ENCODE results near the gene TRAM2. TPM values are rescaled to one million over a fixed set of nuclear protein-coding genes. Genes with fewer than 3 reads are reported as not detected.

The TRAM2 gene
- total RNA-seq, 1 donor from 2014 or later, result 22.1 TPM

GRCh38 chr6:52537001-52537753 is 39.7 kb downstream of the TRAM2 start:
- peaks cover 22% of the 10 kb centered on the region for H3K4me1 Mint-ChIP-seq
- H3K27me3 Mint-ChIP-seq (ENCODE audit: low read depth), result no peaks in the 10 kb centered on the region
- no peaks in the 10 kb centered on the region for H3K9me3 Mint-ChIP-seq
- no peak for DNase-seq (ENCODE audit: low spot score in 2 of 2, unreplicated experiment in 2 of 2)
- H3K4me3 Mint-ChIP-seq, result no peak overlapping the region
- peaks cover 8% of the 10 kb centered on the region for H3K36me3 Mint-ChIP-seq
- H3K27ac Mint-ChIP-seq, result no peak overlapping the region
- no peak for TF ChIP-seq CTCF (IDR thresholded peaks at IDR 0.05; ENCODE audit: unreplicated experiment)

GRCh38 chr6:52536424-52536916 is 40.4 kb downstream of the TRAM2 start:
- no peak for TF ChIP-seq CTCF (IDR thresholded peaks at IDR 0.05; ENCODE audit: unreplicated experiment)

GRCh38 chr6:52535711-52536423 is 41.0 kb downstream of the TRAM2 start:
- TF ChIP-seq CTCF (IDR thresholded peaks at IDR 0.05; ENCODE audit: unreplicated experiment), result no peak
- no peak for DNase-seq (ENCODE audit: low spot score in 2 of 2, unreplicated experiment in 2 of 2)
- no peaks in the 10 kb centered on the region for H3K9me3 Mint-ChIP-seq
- H3K36me3 Mint-ChIP-seq, result peaks cover 8% of the 10 kb centered on the region
- no peak overlapping the region for H3K4me3 Mint-ChIP-seq
- no peaks in the 10 kb centered on the region for H3K27me3 Mint-ChIP-seq (ENCODE audit: low read depth)
- H3K27ac Mint-ChIP-seq, result no peak overlapping the region
- H3K4me1 Mint-ChIP-seq, result peaks cover 22% of the 10 kb centered on the region

More at GRCh38 chr6:52536424-52536916, 40.4 kb downstream of the TRAM2 start:
- Mint-ChIP-seq H3K27ac (no peak overlapping the region), H3K36me3 (peaks cover 8% of the 10 kb centered on the region), H3K27me3 (ENCODE audit: low read depth) (no peaks in the 10 kb centered on the region), H3K4me1 (peaks cover 22% of the 10 kb centered on the region), H3K4me3 (no peak overlapping the region), H3K9me3 (no peaks in the 10 kb centered on the region)
- DNase-seq (ENCODE audit: low spot score in 2 of 2, unreplicated experiment in 2 of 2), result no peak

GRCh38 chr6:52534966-52535390 is 41.9 kb downstream of the TRAM2 start:
- no peak overlapping the region for H3K27ac Mint-ChIP-seq
- H3K36me3 Mint-ChIP-seq, result peaks cover 8% of the 10 kb centered on the region
- no peak overlapping the region for H3K4me3 Mint-ChIP-seq
- H3K27me3 Mint-ChIP-seq (ENCODE audit: low read depth), result no peaks in the 10 kb centered on the region
- no peak for TF ChIP-seq CTCF (IDR thresholded peaks at IDR 0.05; ENCODE audit: unreplicated experiment)
- no peak for DNase-seq (ENCODE audit: low spot score in 2 of 2, unreplicated experiment in 2 of 2)
- H3K9me3 Mint-ChIP-seq, result no peaks in the 10 kb centered on the region
- H3K4me1 Mint-ChIP-seq, result peaks cover 15% of the 10 kb centered on the region

- H3K4me1 Mint-ChIP-seq, result peaks cover 10% of the 10 kb centered on the region
- no peaks in the 10 kb centered on the region for H3K9me3 Mint-ChIP-seq
- DNase-seq (ENCODE audit: low spot score in 2 of 2, unreplicated experiment in 2 of 2), result no peak
- peaks cover 8% of the 10 kb centered on the region for H3K36me3 Mint-ChIP-seq
- no peaks in the 10 kb centered on the region for H3K27me3 Mint-ChIP-seq (ENCODE audit: low read depth)
- no peak overlapping the region for H3K4me3 Mint-ChIP-seq
- H3K27ac Mint-ChIP-seq, result no peak overlapping the region
- TF ChIP-seq CTCF (IDR thresholded peaks at IDR 0.05; ENCODE audit: unreplicated experiment), result no peak
Measured at GRCh38 chr6:52534363-52534762, 42.5 kb downstream of the TRAM2 start.

Measured in mesothelial cell of epicardium (in vitro differentiated cells).